NCI-H526 treated with DMSO at 0.1 percent for 48 hours (cell line): ENCODE results near the gene AMH.
"Not testable (repeated sequence)": the region's sequence is repeated elsewhere in the genome, so short reads cannot be mapped to it uniquely, and the experiment has no call there.

Experiments
- DNase-seq: peaks from one replicate; lab custom pipeline; 2025; lab: John Stamatoyannopoulos, UW

Gene AMH

DNA sequence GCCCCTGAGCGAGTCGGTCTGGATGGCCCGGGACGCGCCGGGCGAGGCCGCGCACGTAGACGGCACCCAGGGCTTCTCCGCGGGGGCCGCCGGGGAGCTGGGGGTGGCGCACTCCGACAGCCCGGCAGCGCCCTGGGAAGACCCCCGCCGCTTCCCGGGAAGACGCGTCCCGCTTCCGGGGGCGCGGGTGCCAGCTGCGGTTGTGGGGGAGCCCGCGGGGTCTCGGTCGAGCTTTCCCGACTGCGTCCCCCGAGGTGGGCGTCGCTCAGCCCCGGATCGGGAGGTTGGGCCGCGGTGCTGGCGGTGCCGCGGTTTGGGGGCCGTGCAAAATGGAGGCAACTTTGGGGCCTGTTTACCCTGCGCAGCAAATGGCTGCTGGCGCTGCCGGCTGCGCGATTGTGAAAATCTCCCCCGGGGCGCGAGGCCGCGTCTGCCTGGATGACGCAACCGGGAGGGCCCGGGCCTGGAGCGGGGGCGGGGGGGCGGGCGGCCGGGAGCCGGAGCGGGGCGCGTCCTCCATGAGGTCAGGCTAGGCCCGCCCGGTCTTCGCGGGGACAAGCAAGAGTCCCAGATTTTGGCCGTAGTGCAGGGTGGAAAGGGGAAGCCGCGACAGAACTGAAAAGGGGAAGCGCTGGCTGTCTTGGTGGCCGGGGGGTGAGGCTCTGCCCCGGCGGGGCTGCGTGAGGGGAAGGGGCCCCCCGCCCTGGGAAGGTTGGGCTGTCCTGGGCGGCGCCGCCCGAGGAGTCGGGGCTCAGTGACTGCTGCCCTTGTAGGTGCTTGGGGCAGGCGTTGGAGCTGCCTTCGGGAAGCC lies 21.5 kb downstream of the AMH start:
- no peak for DNase-seq

DNA sequence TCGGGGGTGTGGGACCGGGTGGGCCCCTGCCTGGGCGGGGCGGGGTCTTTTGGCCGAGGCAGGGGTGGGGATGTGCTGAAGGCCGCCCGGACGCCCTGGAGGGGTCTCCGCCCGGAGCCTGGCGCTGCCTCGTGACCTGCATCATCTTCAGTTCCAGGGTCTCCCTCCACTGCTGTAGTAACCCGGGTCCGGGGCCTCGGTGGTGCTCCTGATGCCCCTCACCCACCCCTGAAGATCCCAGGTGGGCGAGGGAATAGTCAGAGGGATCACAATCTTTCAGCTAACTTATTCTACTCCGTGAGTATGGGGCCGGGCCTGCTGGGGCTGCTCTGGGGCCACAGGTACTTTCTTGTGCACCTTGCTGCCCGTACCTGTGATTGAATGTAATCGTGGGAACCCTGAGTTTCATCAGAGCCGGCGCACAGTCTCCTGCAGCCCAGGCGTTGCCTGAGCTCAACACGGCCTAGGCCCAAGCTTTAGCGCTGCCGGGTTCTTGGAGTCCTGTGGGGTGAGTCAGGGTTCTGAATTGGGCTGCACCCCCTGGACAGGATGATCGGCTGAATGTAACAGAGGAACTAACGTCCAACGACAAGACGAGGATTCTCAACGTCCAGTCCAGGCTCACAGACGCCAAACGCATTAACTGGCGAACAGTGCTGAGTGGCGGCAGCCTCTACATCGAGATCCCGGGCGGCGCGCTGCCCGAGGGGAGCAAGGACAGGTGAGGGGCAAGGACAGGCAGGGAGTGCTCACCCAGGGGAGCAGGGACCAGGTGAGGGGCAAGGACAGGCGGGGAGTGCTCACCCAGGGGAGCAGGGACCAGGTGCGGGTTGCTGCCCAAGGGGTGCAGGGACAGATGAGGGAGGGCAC lies 22.3 kb downstream of the AMH start:
- DNase-seq = no peak

DNA sequence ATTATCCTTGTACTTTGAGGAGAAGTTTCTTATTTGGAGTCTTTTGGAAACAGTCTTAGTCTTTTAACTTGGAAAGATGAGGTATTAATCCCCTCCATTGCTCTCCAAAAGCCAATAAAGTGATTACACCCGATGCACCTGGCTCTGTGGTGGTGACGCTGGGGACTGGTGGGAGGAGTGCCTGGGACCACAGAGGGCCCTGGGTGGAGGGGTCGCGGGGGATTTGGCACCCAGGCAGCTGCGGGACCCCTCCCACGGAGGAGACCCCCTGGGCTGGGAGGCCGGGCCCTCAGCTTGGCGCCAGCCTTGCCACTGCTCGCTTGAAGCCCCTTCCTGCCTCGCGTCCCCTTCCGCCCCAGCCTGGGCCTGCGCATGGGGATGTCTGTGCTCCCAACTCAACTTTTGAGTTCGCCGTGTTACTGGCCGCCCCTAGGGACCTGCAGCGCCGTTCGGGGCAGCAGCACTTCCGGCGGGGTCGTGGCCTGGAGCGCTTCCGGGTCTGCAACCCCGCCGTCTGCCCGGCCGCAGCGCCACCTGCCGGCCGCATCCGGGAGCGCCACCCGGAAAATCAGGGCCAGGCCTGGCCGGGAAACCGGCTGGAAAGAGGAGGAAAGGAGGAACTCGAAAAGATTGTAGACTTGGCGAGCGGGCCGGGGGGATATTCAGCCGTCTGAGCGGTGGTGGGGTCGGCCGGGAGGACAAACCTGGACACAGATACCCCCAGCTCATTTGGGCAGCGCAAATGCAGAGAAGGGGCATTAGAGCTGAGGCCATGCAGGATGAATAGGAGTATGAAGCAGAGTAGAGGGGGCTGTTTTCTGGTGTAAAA lies 24.4 kb downstream of the AMH start:
- DNase-seq = peak; percentile 35

DNA sequence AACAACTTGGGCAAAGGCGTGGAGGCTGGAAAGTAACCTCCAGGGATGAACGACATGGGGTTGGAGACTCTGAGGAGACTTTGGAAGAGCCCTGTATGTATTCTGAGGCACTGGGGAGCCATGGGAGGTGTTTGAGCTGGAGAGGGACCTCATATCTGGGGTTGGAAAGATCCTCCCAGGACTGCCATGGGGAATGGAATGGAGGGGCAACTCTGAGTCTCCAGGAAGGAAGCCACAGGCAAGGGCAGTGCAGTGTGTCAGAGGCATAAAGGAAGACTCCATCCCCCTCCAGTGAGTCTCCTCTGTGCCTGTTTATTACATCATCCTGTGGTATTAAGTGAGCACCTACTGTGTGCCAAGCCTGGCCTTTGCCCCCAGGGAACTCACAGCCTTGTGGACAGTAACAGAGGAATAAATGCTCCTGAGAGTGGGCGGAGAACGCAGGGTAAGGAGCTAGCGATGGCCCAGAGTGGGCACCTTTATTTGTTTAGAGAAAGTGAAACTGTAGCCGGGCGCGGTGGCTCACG lies 25.1 kb downstream of the AMH start:
- no peak for DNase-seq

DNA sequence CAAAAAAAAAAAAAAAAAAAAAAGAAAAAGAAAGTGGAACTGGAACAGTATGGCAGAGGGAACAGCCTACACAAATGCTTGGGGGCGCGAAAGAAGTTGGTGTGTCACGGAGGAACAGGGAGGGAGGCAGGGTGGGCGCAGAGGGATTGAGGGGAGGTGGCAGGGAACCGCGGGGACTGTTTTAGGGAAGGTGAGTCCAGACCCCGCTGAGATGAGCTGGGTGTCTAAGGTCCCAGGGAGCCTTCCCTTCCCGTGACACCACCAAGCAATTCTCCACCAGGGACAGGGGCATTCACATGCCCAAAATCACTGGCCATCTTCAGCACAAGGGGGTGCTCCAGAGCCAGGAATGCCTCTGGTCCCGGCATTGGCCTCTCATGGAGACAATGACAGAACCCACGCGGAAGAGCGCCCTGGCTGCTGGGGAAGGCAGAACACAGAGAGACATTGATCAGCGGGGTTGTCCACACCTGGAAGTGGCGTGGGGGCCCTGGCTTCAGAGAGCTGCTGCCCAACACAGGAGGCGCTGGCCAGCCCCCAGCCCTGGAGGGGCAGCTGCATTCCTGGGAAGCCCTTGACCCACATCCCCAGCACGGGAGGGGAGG lies 25.9 kb downstream of the AMH start:
- DNase-seq = no peak

DNA sequence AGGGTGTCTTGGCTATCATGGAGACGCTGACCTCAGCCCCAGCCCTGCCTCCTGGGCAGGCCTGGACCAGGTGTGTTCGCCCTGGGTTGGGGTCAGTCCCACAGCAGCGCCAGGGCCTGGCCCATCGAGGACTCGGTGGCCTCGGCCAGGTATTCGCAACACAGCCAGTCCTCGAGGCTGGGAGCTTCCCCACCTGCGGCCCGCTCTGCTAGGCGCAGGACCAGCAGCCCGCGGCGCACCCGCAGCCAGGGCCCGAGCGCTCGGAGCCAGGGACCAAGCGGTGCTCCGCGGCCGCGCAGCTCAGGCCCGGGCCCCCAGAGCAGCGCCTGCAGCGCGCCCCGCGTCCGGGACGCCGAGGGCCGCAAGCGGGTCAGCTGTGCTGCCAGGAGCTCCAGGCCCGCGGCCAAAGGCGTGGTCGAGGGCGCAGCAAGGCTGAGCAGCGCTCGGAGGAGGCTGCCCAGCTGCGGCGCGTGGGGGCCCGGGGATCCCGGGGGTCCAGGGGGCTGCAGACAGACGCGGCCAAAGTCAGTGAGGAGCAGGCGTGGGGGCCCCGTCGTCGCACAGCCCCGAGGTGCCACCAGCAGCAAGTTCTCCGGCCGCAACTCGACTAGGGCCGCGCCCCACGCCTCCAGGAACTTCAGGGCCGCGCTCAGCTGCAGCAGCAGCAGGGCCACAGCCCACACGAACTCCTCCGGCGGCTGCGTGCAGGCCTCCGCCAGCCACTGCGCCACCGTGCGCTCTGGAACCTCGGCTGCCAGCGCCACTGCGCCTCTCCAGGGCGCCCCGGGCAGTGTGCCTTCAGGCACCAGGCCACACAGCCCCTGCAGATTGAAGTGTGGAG lies 26.7 kb downstream of the AMH start:
- DNase-seq = no peak

DNA sequence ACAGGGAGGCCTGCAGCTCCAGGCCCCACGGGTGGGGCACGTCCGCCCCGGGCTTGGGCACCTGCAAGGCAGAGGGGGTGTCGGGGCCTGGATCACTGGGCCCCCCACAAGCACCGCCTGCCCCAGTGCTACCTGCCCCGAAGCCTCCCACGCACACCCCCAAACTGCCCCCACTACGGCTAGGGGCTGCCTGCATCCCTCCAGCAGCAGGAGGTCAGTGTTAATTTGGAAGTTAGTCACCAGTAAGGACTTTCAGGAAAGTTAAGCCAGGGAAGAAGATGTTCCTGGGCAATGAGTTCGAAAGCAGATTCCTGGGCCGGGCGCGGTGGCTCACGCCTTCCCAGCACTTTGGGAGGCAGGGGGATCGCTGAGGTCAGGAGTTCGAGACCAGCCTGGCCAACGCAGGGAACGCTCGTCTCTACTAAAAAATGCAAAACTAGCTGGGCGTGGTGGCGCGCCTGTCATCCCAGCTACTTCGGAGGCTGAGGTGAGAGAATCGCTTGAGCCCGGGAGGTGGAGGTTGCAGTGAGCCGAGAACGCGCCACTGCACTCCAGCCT lies 27.4 kb downstream of the AMH start:
- no peak for DNase-seq

DNA sequence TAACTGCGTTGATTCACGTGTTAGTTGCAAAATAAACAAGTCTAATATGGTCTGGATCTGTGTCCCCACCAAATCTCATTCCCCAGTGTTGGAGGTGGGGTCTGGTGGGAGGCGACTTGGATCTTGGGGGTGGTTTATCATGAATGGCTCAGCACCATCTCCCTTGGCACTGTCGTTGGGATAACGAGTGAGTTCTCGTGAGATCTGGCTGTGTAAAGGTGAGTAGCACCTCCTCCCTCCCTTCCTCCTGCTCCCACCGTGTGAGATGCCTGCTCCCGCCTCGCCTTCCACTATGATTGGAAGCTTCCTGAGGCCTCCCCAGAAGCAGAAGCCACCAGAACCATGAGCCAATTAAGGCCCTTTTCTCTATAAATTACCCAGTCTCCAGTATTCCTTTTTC lies 28.0 kb downstream of the AMH start:
- no peak for DNase-seq

DNA sequence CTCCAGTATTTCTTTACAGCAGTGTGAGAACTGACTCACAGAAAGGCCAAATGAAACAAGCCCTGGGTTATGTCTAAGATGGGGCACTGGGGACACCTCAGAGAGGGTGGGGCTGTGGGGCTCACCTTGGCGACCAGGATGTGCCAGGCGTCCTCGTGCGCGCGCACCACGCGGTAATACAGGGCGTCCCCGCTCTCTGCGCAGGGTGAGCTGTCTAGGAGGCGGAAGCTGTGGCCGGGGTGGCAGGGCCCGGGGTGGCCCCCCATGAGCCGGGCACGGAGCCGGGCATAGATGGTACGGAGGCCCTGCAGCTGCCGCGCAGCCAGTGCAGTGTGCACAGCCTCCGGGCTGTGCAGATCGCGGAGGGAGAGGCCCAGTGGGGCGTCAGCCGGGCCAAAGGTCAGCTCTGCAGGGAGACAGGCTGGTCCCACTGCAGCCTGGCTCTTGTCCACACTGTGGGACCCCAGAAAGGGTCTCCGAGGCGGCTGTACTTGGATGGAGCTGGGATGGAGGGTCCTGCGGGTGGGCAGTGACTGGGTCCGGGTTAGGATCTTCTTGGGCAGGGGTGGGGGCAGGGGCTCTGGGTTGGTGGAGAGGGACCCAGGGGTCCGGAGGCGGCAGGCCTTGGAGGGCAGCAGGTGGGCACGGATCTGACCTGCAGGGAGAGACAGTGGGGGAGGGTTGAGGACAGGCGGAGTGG lies 29.5 kb downstream of the AMH start:
- no peak for DNase-seq

DNA sequence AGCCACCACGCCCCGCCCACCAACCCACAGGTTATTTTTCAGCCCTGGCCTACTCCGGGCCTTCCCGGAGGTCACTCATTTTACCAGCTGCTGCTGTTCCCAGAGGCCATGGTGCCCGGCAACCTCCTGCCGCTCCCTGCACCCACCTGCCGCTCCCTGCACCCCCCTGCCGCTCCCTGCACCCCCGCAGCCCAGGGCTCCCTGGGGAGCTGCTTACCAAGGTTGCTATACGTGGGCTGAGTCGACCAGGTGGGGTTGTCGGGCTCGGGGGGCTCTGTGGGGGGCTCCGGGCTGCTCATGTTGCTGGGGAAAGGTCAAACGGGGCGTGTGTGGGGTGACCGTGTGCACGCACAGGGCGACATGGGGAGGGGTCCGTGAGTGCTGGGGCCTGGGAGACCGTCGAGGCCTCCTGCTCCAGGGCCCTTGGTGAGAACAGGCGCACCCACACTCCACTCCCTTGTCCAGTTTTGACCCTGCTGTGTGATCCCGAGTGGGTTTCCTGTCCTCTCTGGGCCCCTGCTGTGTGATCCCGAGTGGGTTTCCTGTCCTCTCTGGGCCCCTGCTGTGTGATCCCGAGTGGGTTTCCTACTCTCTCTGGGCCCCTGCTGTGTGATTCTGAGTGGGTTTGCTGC lies 31.6 kb downstream of the AMH start:
- no peak for DNase-seq

DNA sequence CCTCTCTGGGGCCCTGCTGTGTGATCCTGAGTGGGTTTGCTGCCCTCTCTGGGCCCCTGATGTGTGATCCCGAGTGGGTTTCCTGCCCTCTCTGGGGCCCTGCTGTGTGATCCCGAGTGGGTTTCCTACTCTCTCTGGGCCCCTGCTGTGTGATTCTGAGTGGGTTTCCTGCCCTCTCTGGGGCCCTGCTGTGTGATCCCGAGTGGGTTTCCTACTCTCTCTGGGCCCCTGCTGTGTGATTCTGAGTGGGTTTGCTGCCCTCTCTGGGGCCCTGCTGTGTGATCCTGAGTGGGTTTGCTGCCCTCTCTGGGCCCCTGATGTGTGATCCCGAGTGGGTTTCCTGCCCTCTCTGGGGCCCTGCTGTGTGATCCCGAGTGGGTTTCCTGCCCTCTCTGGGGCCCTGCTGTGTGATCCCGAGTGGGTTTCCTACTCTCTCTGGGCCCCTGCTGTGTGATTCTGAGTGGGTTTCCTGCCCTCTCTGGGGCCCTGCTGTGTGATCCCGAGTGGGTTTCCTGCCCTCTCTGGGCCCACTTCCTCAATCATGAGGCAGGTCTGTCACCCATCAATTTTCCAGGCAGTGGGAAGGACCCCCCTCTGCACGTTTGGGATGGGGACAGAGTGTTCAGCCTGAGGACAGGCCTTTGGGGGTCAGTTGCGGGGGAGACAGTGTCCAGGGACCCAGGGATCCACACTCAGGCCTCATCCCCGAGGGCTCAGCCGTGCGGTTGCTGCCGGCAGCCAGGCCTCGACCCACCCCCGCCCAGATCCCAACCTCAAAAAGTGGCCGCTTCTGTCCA lies 32.3 kb downstream of the AMH start:
- DNase-seq = not testable (repeated sequence)

DNA sequence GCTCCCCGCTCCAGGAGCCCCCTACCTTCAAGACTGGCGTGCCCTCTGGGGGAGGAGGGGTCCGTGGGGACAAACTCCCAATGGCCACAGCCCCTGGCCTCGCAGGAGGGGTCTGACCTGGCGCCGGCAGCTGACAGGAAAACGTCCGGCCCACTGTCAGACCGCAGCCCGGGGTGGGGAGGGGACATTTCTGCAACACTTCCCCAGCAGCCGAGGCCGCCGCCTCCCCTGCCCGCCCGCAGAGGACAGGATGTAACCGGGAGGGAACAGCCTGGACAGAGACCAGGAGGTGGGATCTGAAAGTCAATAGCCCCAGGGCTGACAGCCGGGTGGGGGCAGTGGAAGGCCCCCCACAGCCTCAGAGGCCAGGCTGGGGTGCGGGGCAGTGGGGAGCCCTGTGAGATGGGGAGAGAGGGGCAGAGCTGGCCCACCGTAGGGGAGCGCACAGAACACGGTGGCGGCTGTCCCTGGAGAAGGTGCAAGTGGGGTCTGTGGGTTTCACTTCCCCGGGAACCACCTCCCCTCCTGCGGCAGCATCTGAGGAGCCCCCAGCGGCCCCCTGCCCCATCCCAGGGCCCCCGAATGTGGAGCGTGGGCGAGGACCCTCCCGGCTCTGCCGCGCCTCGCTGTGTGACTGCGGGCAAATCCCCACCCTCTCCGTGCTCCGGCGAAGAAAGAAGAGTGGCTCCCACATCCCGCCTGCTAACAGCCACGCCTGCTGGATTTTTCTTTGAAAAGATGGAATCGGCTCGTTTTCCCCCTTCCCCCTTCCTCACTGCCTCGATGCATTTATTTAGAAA lies 33.1 kb downstream of the AMH start, which contains the start of gene PEAK3:
Gene PEAK3, minus strand, starts transcription at position 114 of the 800 bp plus-strand sequence. CDS start 1,244 bp downstream, outside the sequence.
- no peak for DNase-seq

DNA sequence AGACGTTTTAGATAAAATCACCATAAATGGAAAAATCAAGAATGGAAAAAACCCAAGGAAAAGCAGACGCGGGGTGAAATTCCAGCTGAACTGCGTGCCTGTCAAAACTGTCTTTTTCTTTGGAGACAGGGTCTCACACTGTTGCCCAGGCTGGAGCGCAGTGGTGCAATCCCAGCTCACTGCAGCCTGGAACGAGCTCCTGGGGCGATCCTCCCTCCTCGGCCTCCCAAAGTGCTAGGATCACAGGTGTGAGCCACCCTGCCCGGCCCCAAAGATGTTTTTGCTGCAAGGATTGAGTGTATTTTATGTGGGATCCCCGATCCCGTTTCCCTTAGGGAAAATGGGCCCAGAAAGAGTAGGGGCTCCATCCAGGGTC lies 33.7 kb downstream of the AMH start:
- DNase-seq = no peak

DNA sequence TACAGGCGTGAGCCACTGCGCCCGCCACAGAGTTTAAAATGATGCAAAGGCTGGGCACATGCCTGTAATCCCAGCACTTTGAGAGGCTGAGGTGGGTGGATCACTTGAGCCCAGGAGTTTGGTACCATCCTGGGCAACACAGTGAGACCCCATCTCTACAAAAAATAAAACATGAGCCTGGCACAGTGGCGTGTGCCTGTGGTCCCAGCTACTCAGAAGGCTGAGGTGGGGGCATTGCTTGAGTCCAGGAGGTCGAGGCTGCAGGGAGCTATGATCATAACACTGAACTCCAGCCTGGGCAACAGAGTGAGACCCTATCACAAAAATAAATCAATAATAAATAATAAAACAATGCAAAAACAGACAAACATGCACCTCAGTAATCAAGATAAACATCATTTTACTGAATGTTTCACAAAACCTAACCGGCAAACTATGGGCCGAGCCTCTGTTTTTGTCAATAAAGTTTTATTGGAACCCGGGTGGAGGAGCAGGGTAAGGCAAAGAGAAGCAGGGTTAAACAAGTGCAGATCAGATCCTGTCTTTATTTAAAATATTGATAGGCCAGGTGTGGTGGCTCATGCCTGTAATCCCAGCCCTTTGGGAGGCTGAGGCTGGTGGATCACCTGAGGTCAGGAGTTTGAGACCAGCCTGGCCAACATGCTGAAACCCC lies 34.8 kb downstream of the AMH start:
- DNase-seq = no peak

DNA sequence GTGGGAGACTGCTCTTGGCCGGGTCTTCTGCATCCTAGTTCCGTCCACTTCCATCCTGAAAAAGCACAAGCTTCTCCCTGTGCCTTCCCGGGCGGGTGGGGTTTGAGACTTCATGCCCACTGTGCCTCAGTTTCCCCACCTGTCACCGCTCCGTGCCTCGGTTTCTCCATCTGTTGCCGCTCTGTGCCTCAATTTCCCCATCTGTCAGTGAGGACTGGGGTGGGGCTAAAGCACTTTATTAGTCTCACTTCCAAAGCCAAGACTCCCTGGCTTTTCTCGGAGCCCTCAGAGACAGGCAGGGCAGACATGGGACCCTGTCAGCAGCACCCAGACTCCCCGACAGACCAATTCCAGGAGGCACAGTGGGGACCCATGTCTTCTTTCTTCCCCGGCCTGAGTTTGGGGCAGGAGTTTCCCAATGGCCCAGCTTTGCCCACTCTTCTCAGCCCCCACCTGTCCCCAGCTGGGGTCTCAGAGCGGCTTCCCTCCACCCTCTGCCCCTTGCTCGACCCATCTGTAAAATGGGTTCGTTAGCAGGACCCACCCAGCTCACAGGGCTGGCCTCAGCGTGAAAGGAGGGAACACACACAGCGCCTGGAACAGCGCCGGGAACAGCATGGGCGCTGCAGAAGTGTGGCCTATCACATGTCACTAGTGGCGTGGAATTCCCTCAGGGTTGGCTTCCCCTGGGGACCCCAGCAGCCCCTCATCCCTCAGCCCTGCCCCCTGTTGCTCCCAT lies 37.4 kb downstream of the AMH start:
- DNase-seq = no peak
